Measurements from ENCODE around the gene DCPS. TPM values are rescaled to one million over a fixed set of nuclear protein-coding genes. Genes with fewer than 3 reads are reported as not detected.

Gene DCPS
- total and polyA plus RNA-seq, 8 donors: 1.8 to 60.3 (median 12.6) TPM

- WGBS, 5 donors: 72 to 91% (median 78%) methylated on average over 5 of the region's 5 CpGs
- TF ChIP-seq CTCF (IDR thresholded peaks at IDR 0.05) (no peak), POLR2A (IDR thresholded peaks at IDR 0.05) (no peak), EP300 (IDR thresholded peaks at IDR 0.05) (no peak), POLR2AphosphoS5 (IDR thresholded peaks at IDR 0.05) (no peak)
- Histone ChIP-seq H3K27me3 (no peaks in the 10 kb centered on the region), H3K9me3 (no peaks in the 10 kb centered on the region), H3K4me1 (peaks cover 12 to 52% (median 30%) of the 10 kb centered on the region in 4 donors), H3K4me3 (no peak overlapping the region), H3K27ac (no peak overlapping the region), H3K36me3 (no peaks in the 10 kb centered on the region)
- no peak for DNase-seq
- intact Hi-C loops (cut with DNase I; ENCODE audit: low total_unique reads): no loop called here
Measured at GRCh38 chr11:126387857-126388256, 84.0 kb downstream of the DCPS start.

GRCh38 chr11:126390272-126390867 lies 86.5 kb downstream of the DCPS start:
- Histone ChIP-seq H3K27me3 (no peaks in the 10 kb centered on the region), H3K36me3 (no peaks in the 10 kb centered on the region), H3K9me3 (no peaks in the 10 kb centered on the region), H3K4me3 (no peak overlapping the region), H3K4me1 (peaks cover 12 to 49% (median 30%) of the 10 kb centered on the region in 4 donors), H3K27ac (no peak overlapping the region)
- WGBS, 5 donors: 62 to 74% (median 63%) methylated on average over 5 of the region's 5 CpGs
- no peak for TF ChIP-seq POLR2A (IDR thresholded peaks at IDR 0.05)
- TF ChIP-seq POLR2AphosphoS5 (IDR thresholded peaks at IDR 0.05): no peak
- TF ChIP-seq EP300 (IDR thresholded peaks at IDR 0.05): no peak
- TF ChIP-seq CTCF (IDR thresholded peaks at IDR 0.05): no peak
- intact Hi-C loops (cut with DNase I; ENCODE audit: low total_unique reads): no loop called here
- no peak for DNase-seq

- Histone ChIP-seq H3K27me3 (no peaks in the 10 kb centered on the region), H3K4me3 (no peak overlapping the region), H3K9me3 (no peaks in the 10 kb centered on the region), H3K4me1 (peaks cover 8 to 40% (median 24%) of the 10 kb centered on the region in 4 donors), H3K27ac (peak overlapping the region in 3 of 5 donors; percentile 32 to 46 (median 43)), H3K36me3 (no peaks in the 10 kb centered on the region)
- DNase-seq: no peak
- intact Hi-C loops (cut with DNase I; ENCODE audit: low total_unique reads): no loop called here
- 70 to 85% (median 77%) methylated on average over 7 of the region's 7 CpGs for WGBS, 5 donors
- no peak for TF ChIP-seq EP300 (IDR thresholded peaks at IDR 0.05)
- no peak for TF ChIP-seq POLR2A (IDR thresholded peaks at IDR 0.05)
- TF ChIP-seq POLR2AphosphoS5 (IDR thresholded peaks at IDR 0.05): no peak
Measured at GRCh38 chr11:126391286-126391954, 87.6 kb downstream of the DCPS start.

GRCh38 chr11:126391970-126392632 lies 88.2 kb downstream of the DCPS start:
- TF ChIP-seq EP300 (IDR thresholded peaks at IDR 0.05) (no peak), POLR2A (IDR thresholded peaks at IDR 0.05) (no peak), POLR2AphosphoS5 (IDR thresholded peaks at IDR 0.05) (no peak), CTCF (IDR thresholded peaks at IDR 0.05) (peak in 1 of 7 experiments; percentile 17)
- peak in 1 of 2 donors; percentile 66 for DNase-seq
- WGBS, 5 donors: 52 to 71% (median 66%) methylated on average over 8 of the region's 8 CpGs
- no peaks in the 10 kb centered on the region for H3K36me3 ChIP-seq
- peaks cover 5 to 33% (median 19%) of the 10 kb centered on the region in 4 donors for H3K4me1 ChIP-seq
- H3K9me3 ChIP-seq: no peaks in the 10 kb centered on the region
- no peak overlapping the region for H3K4me3 ChIP-seq
- H3K27ac ChIP-seq: peak overlapping the region in 4 of 5 donors; percentile 8 to 46 (median 27)
- H3K27me3 ChIP-seq: no peaks in the 10 kb centered on the region
- intact Hi-C loops (cut with DNase I; ENCODE audit: low total_unique reads): no loop called here
